Naive thymus-derived CD4-positive, alpha-beta T cell (primary cell): ENCODE measurements around the gene LRMDA. TPM values are rescaled to one million over a fixed set of nuclear protein-coding genes. Genes with fewer than 3 reads are reported as not detected.

ENCODE experiments used
- ATAC-seq: fragments of 150-1000 bp; cut with Tn5 transposase; 2 replicates; pipeline ENCODE4 v1.10.0; 2021; ENCODE audit warnings: mild to moderate bottlenecking, moderate library complexity
- CTCF ChIA-PET: fragments of 350-600 bp; sonication (Branson Sonifier 250); formaldehyde crosslinking; loops from one replicate; lab custom pipeline; 2021; ENCODE audit warnings: antibody characterized with exemption; lab: Charles Lee
- POLR2A ChIA-PET: fragments of 350-600 bp; sonication (Branson Sonifier 250); formaldehyde crosslinking; loops from one replicate; lab custom pipeline; 2021; ENCODE audit warnings: antibody characterized with exemption, inconsistent platforms; lab: Charles Lee
- DNase-seq, 9 donors: peaks; one replicate each; pipeline versions ENCODE4 v3.0.0 to v3.0.0-alpha.2; 2020 to 2022; ENCODE audit warnings: mixed read lengths in 1 of 9
- H3K27ac ChIP-seq: one replicate; pipeline ENCODE4 v1.7.0; 2013; ENCODE audit warnings: mild to moderate bottlenecking, low read depth, low read length, moderate library complexity
- H3K27me3 ChIP-seq, 2 donors: one replicate each; pipeline ENCODE4 v1.7.0; 2013; ENCODE audit warnings: low read length in 2 of 2, mild to moderate bottlenecking in 2 of 2, moderate library complexity in 2 of 2; ENCODE audit not compliant: control insufficient read depth in 2 of 2, insufficient read depth in 2 of 2
- H3K36me3 ChIP-seq, 3 experiments: 1 replicate in 2 of 3; 2 replicates in 1 of 3; pipeline ENCODE4 v1.7.0; 2013; ENCODE audit warnings: low read length in 3 of 3, mild to moderate bottlenecking in 3 of 3, moderate library complexity in 1 of 3; ENCODE audit not compliant: insufficient read depth in 3 of 3, control insufficient read depth in 2 of 3
- H3K4me1 ChIP-seq, 2 donors: one replicate each; pipeline ENCODE4 v1.7.0; 2013; ENCODE audit warnings: low read length in 2 of 2, mild to moderate bottlenecking in 2 of 2, moderate library complexity in 1 of 2; ENCODE audit not compliant: control insufficient read depth in 2 of 2, insufficient read depth in 2 of 2
- H3K4me3 ChIP-seq: 2 replicates; pipeline ENCODE4 v1.7.0; 2013; ENCODE audit warnings: mild to moderate bottlenecking, low read length
- H3K9me3 ChIP-seq, 3 experiments: 1 replicate in 2 of 3; 2 replicates in 1 of 3; pipeline ENCODE4 v1.7.0; 2013; ENCODE audit warnings: low read length in 3 of 3; ENCODE audit not compliant: control insufficient read depth in 2 of 3
- H3K27ac Mint-ChIP-seq, 9 donors: one replicate each; pipeline ENCODE4 v1.8.0; 2020 to 2022; ENCODE audit warnings: mixed read lengths in 9 of 9, mild to moderate bottlenecking in 8 of 9, moderate library complexity in 5 of 9, inconsistent platforms in 2 of 9
- H3K27me3 Mint-ChIP-seq, 5 donors: one replicate each; pipeline ENCODE4 v1.8.0; 2021 to 2022; ENCODE audit warnings: mixed read lengths in 5 of 5, mild to moderate bottlenecking in 1 of 5
- H3K36me3 Mint-ChIP-seq, 5 donors: one replicate each; pipeline ENCODE4 v1.8.0; 2020 to 2022; ENCODE audit warnings: mixed read lengths in 5 of 5, mild to moderate bottlenecking in 3 of 5, inconsistent platforms in 1 of 5
- H3K4me1 Mint-ChIP-seq, 7 donors: one replicate each; pipeline ENCODE4 v1.8.0; 2020 to 2022; ENCODE audit warnings: mixed read lengths in 7 of 7, mild to moderate bottlenecking in 3 of 7, inconsistent platforms in 1 of 7
- H3K4me3 Mint-ChIP-seq, 10 donors: one replicate each; pipeline ENCODE4 v1.8.0; 2020 to 2022; ENCODE audit warnings: mild to moderate bottlenecking in 10 of 10, mixed read lengths in 10 of 10, moderate library complexity in 6 of 10, inconsistent platforms in 2 of 10
- H3K9me3 Mint-ChIP-seq, 11 donors: one replicate each; pipeline ENCODE4 v1.8.0; 2020 to 2022; ENCODE audit warnings: mixed read lengths in 11 of 11, mild to moderate bottlenecking in 4 of 11, inconsistent platforms in 1 of 11, moderate library complexity in 1 of 11
- intact Hi-C, 2 donors: fragments of 100-400 bp; cut with micrococcal nuclease; formaldehyde crosslinking; loops; one replicate each; pipeline ENCODE4 v1.15.1; 2023
- polyA plus RNA-seq, 2 donors: library from polyadenylated mRNA; unstranded; fragments of 300-500 nt; fragmentation: Illumina TruSeq; gene quantifications; one replicate each; pipeline ENCODE4 v1.2.3, GENCODE V29; 2021
- total RNA-seq, 6 experiments: library from RNA in 5 of 6; stranded (reverse) in 5 of 6; gene quantifications; 1 replicate in 5 of 6; 2 replicates in 1 of 6; pipeline ENCODE4 v1.2.3 and lab custom pipeline; 2021 to 2026

Gene LRMDA
- total and polyA plus RNA-seq, 7 experiments from 2014 or later: 0.57 to 14.9 (median 3.0) TPM; not detected in 4

GRCh38 chr10:75405598-75406461, 25.6 kb upstream of the LRMDA start:
- peaks cover 1 to 18% of the 10 kb centered on the region in 2 donors for H3K4me1 ChIP-seq
- no peaks in the 10 kb centered on the region for H3K36me3 ChIP-seq
- ATAC-seq (no peak), DNase-seq (no peak)
- Mint-ChIP-seq H3K27ac (peak overlapping the region in 1 of 9 donors; percentile 87), H3K4me3 (peak overlapping the region in 7 of 10 donors; percentile 22 to 79 (median 39)), H3K4me1 (peaks cover 27 to 47% (median 43%) of the 10 kb centered on the region in 7 donors), H3K27me3 (peaks cover 55 to 83% (median 68%) of the 10 kb centered on the region in 5 donors), H3K9me3 (peaks cover 0 to 9% (median 2%) of the 10 kb centered on the region in 11 donors), H3K36me3 (peaks cover 0 to 9% (median 4%) of the 10 kb centered on the region in 5 donors)
- ChIA-PET POLR2A (no interaction called here), CTCF (no interaction called here)
- no peaks in the 10 kb centered on the region for H3K9me3 ChIP-seq
- peaks cover 0 to 14% of the 10 kb centered on the region in 2 donors for H3K27me3 ChIP-seq
- no peak overlapping the region for H3K27ac ChIP-seq
- intact Hi-C loops: loop anchor here (10.0 kb wide), 1 partner anchor 1579 kb away; no protein-coding TSS in a partner anchor
- H3K4me3 ChIP-seq: no peak overlapping the region

GRCh38 chr10:75406462-75407223, 24.8 kb upstream of the LRMDA start:
- peaks cover 64 to 87% (median 76%) of the 10 kb centered on the region in 5 donors for H3K27me3 Mint-ChIP-seq
- no peaks in the 10 kb centered on the region for H3K36me3 ChIP-seq
- ChIA-PET CTCF (no interaction called here), POLR2A (no interaction called here)
- H3K4me1 ChIP-seq: peaks cover 0 to 17% of the 10 kb centered on the region in 2 donors
- no peak for DNase-seq
- peaks cover 0 to 14% of the 10 kb centered on the region in 2 donors for H3K27me3 ChIP-seq
- H3K27ac Mint-ChIP-seq: no peak overlapping the region
- ATAC-seq: no peak
- intact Hi-C loops: loop anchor here (10.0 kb wide), 1 partner anchor 1578 kb away; no protein-coding TSS in a partner anchor
- H3K9me3 Mint-ChIP-seq: peaks cover 0 to 13% (median 4%) of the 10 kb centered on the region in 11 donors
- no peak overlapping the region for H3K4me3 ChIP-seq
- H3K27ac ChIP-seq: no peak overlapping the region
- H3K36me3 Mint-ChIP-seq: peaks cover 0 to 9% (median 4%) of the 10 kb centered on the region in 5 donors
- peaks cover 27 to 52% (median 41%) of the 10 kb centered on the region in 7 donors for H3K4me1 Mint-ChIP-seq
- peak overlapping the region in 6 of 10 donors; percentile 1 to 85 (median 66) for H3K4me3 Mint-ChIP-seq
- H3K9me3 ChIP-seq: no peaks in the 10 kb centered on the region

- Mint-ChIP-seq H3K4me3 (peak overlapping the region; percentile 60 to 85 (median 67)), H3K27me3 (peaks cover 63 to 85% (median 75%) of the 10 kb centered on the region in 5 donors), H3K36me3 (peaks cover 0 to 9% (median 4%) of the 10 kb centered on the region in 5 donors), H3K4me1 (peaks cover 23 to 47% (median 35%) of the 10 kb centered on the region in 7 donors), H3K27ac (peak overlapping the region in 1 of 9 donors; percentile 29), H3K9me3 (peaks cover 0 to 13% (median 4%) of the 10 kb centered on the region in 11 donors)
- H3K27me3 ChIP-seq: peaks cover 0 to 14% of the 10 kb centered on the region in 2 donors
- no peak for DNase-seq
- no peaks in the 10 kb centered on the region for H3K36me3 ChIP-seq
- H3K4me1 ChIP-seq: peaks cover 0 to 17% of the 10 kb centered on the region in 2 donors
- ATAC-seq: no peak
- POLR2A ChIA-PET: no interaction called here
- H3K4me3 ChIP-seq: no peak overlapping the region
- CTCF ChIA-PET: no interaction called here
- intact Hi-C loops: loop anchor here (10.0 kb wide), 1 partner anchor 1578 kb away; no protein-coding TSS in a partner anchor
- H3K9me3 ChIP-seq: no peaks in the 10 kb centered on the region
- no peak overlapping the region for H3K27ac ChIP-seq
Observed at GRCh38 chr10:75407224-75407712, 24.2 kb upstream of the LRMDA start.

- H3K27ac ChIP-seq: no peak overlapping the region
- peaks cover 63 to 83% (median 69%) of the 10 kb centered on the region in 5 donors for H3K27me3 Mint-ChIP-seq
- no peaks in the 10 kb centered on the region for H3K36me3 ChIP-seq
- ATAC-seq (no peak), DNase-seq (no peak)
- H3K4me1 ChIP-seq: peaks cover 0 to 17% of the 10 kb centered on the region in 2 donors
- peaks cover 0 to 13% (median 4%) of the 10 kb centered on the region in 11 donors for H3K9me3 Mint-ChIP-seq
- CTCF ChIA-PET: no interaction called here
- H3K4me3 Mint-ChIP-seq: peak overlapping the region; percentile 62 to 85 (median 76)
- H3K27me3 ChIP-seq: peaks cover 0 to 14% of the 10 kb centered on the region in 2 donors
- POLR2A ChIA-PET: no interaction called here
- peak overlapping the region; percentile 46 for H3K4me3 ChIP-seq
- peaks cover 17 to 40% (median 29%) of the 10 kb centered on the region in 7 donors for H3K4me1 Mint-ChIP-seq
- H3K36me3 Mint-ChIP-seq: peaks cover 0 to 7% (median 4%) of the 10 kb centered on the region in 5 donors
- H3K27ac Mint-ChIP-seq: peak overlapping the region in 1 of 9 donors; percentile 29
- intact Hi-C loops: loop anchor here (10.0 kb wide), 1 partner anchor 1577 kb away; no protein-coding TSS in a partner anchor
- H3K9me3 ChIP-seq: no peaks in the 10 kb centered on the region
Observed at GRCh38 chr10:75407713-75408508, 23.5 kb upstream of the LRMDA start.

- peaks cover 0 to 7% (median 4%) of the 10 kb centered on the region in 5 donors for H3K36me3 Mint-ChIP-seq
- ChIA-PET CTCF (no interaction called here), POLR2A (no interaction called here)
- H3K27me3 Mint-ChIP-seq: peaks cover 61 to 80% (median 63%) of the 10 kb centered on the region in 5 donors
- peaks cover 0 to 13% (median 1%) of the 10 kb centered on the region in 11 donors for H3K9me3 Mint-ChIP-seq
- no peak overlapping the region for H3K27ac Mint-ChIP-seq
- peaks cover 0 to 14% of the 10 kb centered on the region in 2 donors for H3K27me3 ChIP-seq
- peaks cover 0 to 11% of the 10 kb centered on the region in 2 donors for H3K4me1 ChIP-seq
- no peaks in the 10 kb centered on the region for H3K36me3 ChIP-seq
- H3K27ac ChIP-seq: no peak overlapping the region
- peak overlapping the region; percentile 44 to 85 (median 76) for H3K4me3 Mint-ChIP-seq
- DNase-seq (no peak), ATAC-seq (no peak)
- H3K4me1 Mint-ChIP-seq: peaks cover 12 to 35% (median 24%) of the 10 kb centered on the region in 7 donors
- H3K9me3 ChIP-seq: no peaks in the 10 kb centered on the region
- intact Hi-C loops: loop anchor here (10.0 kb wide), 1 partner anchor 1576 kb away; no protein-coding TSS in a partner anchor
- peak overlapping the region; percentile 46 for H3K4me3 ChIP-seq
Observed at GRCh38 chr10:75408509-75408875, 22.9 kb upstream of the LRMDA start.
